MM.1S (cell line): ENCODE measurements around the gene FGF18.
"Not testable (repeated sequence)": the region's sequence is repeated elsewhere in the genome, so short reads cannot be mapped to it uniquely, and the experiment has no call there.

Source experiments
- EZH2 ChIP-seq: fragments of 300-600 bp; sonication (generic); optimal IDR thresholded peaks from 2 replicates; pipeline ENCODE3; 2017; ENCODE audit warnings: low read depth, mild to moderate bottlenecking, antibody characterized with exemption, low read length, mixed read lengths
- TF ChIP-seq, protein P1 (sequence below): fragments of 300-600 bp; sonication (generic); IDR thresholded peaks from 2 replicates; pipeline ENCODE4 v1.5.1; 2016; ENCODE audit warnings: antibody characterized with exemption, low read length, mixed read lengths

DNA sequence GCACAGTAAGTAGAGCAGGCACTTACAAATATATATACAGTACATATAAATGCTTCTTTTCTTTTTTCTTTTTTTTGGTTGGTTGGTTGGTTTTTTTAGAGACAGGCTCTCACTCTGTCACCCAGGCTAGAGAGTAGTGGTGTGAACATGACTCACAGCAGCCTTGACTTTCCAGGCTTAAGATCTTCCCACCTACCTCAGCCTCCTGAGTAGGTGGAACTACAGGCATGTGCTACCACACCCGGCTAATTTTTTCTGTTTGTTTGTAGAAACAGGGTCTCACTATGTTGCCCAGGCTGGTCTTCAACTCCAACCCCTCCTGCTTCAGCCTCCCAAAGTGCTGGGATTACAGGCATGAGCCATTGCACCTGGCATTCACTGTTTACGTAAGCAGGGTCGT lies 34.4 kb upstream of the FGF18 start:
- TF ChIP-seq, protein P1, sequence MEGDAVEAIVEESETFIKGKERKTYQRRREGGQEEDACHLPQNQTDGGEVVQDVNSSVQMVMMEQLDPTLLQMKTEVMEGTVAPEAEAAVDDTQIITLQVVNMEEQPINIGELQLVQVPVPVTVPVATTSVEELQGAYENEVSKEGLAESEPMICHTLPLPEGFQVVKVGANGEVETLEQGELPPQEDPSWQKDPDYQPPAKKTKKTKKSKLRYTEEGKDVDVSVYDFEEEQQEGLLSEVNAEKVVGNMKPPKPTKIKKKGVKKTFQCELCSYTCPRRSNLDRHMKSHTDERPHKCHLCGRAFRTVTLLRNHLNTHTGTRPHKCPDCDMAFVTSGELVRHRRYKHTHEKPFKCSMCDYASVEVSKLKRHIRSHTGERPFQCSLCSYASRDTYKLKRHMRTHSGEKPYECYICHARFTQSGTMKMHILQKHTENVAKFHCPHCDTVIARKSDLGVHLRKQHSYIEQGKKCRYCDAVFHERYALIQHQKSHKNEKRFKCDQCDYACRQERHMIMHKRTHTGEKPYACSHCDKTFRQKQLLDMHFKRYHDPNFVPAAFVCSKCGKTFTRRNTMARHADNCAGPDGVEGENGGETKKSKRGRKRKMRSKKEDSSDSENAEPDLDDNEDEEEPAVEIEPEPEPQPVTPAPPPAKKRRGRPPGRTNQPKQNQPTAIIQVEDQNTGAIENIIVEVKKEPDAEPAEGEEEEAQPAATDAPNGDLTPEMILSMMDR = not testable (repeated sequence)
- TF ChIP-seq EZH2 = not testable (repeated sequence)
